Testis (tissue), 2 donors: ENCODE data around the gene SNRPD3.
"Not testable (repeated sequence)": the region's sequence is repeated elsewhere in the genome, so short reads cannot be mapped to it uniquely, and the experiment has no call there.

ENCODE experiments used
- CTCF ChIP-seq, 3 experiments: fragments of 450-650 bp in 2 of 3; fragments of 200-600 bp in 1 of 3; sonication (generic) in 1 of 3; IDR thresholded peaks; one replicate each; pipeline ENCODE4 v1.5.1; 2016 to 2019; ENCODE audit warnings: antibody characterized with exemption in 3 of 3, mild to moderate bottlenecking in 2 of 3, moderate library complexity in 1 of 3
- POLR2A ChIP-seq: fragments of 450-650 bp; IDR thresholded peaks from one replicate; pipeline ENCODE4 v1.6.1; 2017; ENCODE audit warnings: antibody characterized with exemption, mild to moderate bottlenecking, moderate library complexity

GRCh38 chr22:24530968-24531367 lies 24.8 kb upstream of the SNRPD3 start:
- not testable (repeated sequence) for TF ChIP-seq CTCF (IDR thresholded peaks at IDR 0.05); POLR2A
